ENCODE measurements around the gene TLE6. TPM values are rescaled to one million over a fixed set of nuclear protein-coding genes. Genes with fewer than 3 reads are reported as not detected.
"Not testable (repeated sequence)": the region's sequence is repeated elsewhere in the genome, so short reads cannot be mapped to it uniquely, and the experiment has no call there.

The TLE6 gene
- total RNA-seq, 2 experiments from 2014 or later = 2.4 to 3.2 TPM

DNA sequence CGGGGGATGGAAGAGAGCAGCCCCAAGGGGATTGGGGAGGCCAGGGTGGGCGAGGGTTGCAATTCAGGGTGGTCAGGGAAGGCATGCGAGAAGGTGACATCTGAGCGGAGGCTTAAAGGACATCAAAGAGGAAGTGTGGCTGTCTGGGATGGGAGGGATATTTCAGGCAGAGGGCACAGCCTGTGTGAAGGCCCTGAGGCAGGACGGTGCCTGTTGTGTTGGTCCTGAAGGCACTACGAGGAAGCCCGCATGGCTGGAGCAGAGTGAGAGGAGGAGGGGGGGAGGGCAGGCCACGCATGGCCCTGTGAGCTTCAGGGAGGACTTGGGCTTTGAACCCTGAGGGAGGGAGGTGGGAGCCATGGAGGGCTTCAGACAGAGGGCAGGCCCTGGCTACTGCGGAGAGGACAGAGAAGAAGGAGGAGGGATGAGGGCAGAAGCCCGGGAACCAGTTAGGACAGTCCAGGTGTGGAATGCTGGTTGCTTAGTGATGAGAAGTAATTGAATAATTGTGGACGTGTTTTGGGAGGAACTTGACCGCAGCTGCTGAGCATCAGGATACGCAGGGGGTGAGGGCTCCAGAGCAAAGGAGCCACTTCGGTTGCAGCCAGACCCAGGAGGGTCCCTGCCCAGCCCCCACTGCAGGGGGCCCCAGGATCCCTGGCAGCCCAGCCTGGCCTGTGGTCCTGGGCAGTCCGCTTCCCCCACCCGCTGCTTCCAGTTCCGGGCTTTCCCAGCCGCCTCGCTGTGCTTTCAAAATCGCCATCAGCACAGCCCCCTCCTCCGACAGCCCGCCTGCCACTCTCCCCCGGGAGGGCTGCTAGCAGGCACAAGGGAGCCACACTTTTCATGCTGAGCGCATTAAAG is 6.2 kb downstream of the TLE6 start:
- no peak for DNase-seq
- Mint-ChIP-seq H3K4me3 (no peak overlapping the region), H3K9me3 (no peaks in the 10 kb centered on the region), H3K27ac (no peak overlapping the region), H3K27me3 (peaks cover 21% of the 10 kb centered on the region), H3K4me1 (no peaks in the 10 kb centered on the region), H3K36me3 (no peaks in the 10 kb centered on the region)

- Mint-ChIP-seq H3K9me3 (no peaks in the 10 kb centered on the region), H3K27ac (no peak overlapping the region), H3K4me3 (no peak overlapping the region), H3K4me1 (no peaks in the 10 kb centered on the region), H3K27me3 (peaks cover 21% of the 10 kb centered on the region), H3K36me3 (no peaks in the 10 kb centered on the region)
- no peak for DNase-seq
Observed at GRCh38 chr19:2984215-2984528, 6.8 kb downstream of the TLE6 start.

- Mint-ChIP-seq H3K4me1 (no peaks in the 10 kb centered on the region), H3K27me3 (peaks cover 16% of the 10 kb centered on the region), H3K9me3 (no peaks in the 10 kb centered on the region), H3K27ac (no peak overlapping the region), H3K36me3 (no peaks in the 10 kb centered on the region), H3K4me3 (no peak overlapping the region)
- no peak for DNase-seq
Observed at GRCh38 chr19:2986951-2987524, 9.7 kb downstream of the TLE6 start.

- Mint-ChIP-seq H3K36me3 (no peaks in the 10 kb centered on the region), H3K27me3 (peaks cover 16% of the 10 kb centered on the region), H3K4me1 (no peaks in the 10 kb centered on the region), H3K9me3 (no peaks in the 10 kb centered on the region), H3K4me3 (no peak overlapping the region), H3K27ac (no peak overlapping the region)
- no peak for DNase-seq
Observed at GRCh38 chr19:2987797-2988196, 10.4 kb downstream of the TLE6 start.

- Mint-ChIP-seq H3K27ac (no peak overlapping the region), H3K4me3 (no peak overlapping the region), H3K36me3 (no peaks in the 10 kb centered on the region), H3K27me3 (peaks cover 9% of the 10 kb centered on the region), H3K4me1 (no peaks in the 10 kb centered on the region), H3K9me3 (no peaks in the 10 kb centered on the region)
- DNase-seq = no peak
Observed at GRCh38 chr19:2988568-2988967, 11.2 kb downstream of the TLE6 start.

GRCh38 chr19:2989236-2989946 is 12.0 kb downstream of the TLE6 start:
- no peak for DNase-seq
- H3K27me3 Mint-ChIP-seq = peaks cover 2% of the 10 kb centered on the region
- no peaks in the 10 kb centered on the region for H3K36me3 Mint-ChIP-seq
- H3K9me3 Mint-ChIP-seq = no peaks in the 10 kb centered on the region
- H3K4me1 Mint-ChIP-seq = no peaks in the 10 kb centered on the region
- no peak overlapping the region for H3K27ac Mint-ChIP-seq
- H3K4me3 Mint-ChIP-seq = no peak overlapping the region

DNA sequence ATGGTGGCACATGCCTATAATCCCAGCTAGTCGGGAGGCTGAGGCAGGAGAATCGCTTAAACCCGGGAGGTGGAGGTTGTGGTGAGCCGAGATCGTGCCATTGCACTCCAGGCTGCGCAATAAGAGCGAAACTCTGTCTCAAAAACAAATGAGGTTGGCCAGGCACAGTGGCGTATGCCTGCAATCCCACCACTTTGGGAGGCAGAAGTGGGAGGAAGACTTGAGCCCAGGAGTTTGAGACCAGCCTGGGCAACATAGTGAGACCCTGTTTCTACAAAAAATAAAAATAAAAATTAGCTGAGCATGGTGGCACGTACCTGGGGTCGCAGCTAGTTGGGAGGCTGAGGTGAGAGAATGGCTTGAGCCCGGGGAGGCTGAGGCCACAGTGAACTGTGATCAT is 15.0 kb downstream of the TLE6 start:
- not testable (repeated sequence) for H3K4me1 Mint-ChIP-seq, DNase-seq, H3K9me3 Mint-ChIP-seq

GRCh38 chr19:2992958-2993357 is 15.6 kb downstream of the TLE6 start:
- Mint-ChIP-seq H3K4me3 (no peak overlapping the region), H3K27ac (no peak overlapping the region), H3K27me3 (no peaks in the 10 kb centered on the region), H3K9me3 (no peaks in the 10 kb centered on the region), H3K36me3 (no peaks in the 10 kb centered on the region), H3K4me1 (no peaks in the 10 kb centered on the region)
- no peak for DNase-seq

More for the DNA sequence above, 15.0 kb downstream of the TLE6 start:
- H3K4me3 Mint-ChIP-seq, H3K27ac Mint-ChIP-seq, H3K27me3 Mint-ChIP-seq, H3K36me3 Mint-ChIP-seq: not testable (repeated sequence)

DNA sequence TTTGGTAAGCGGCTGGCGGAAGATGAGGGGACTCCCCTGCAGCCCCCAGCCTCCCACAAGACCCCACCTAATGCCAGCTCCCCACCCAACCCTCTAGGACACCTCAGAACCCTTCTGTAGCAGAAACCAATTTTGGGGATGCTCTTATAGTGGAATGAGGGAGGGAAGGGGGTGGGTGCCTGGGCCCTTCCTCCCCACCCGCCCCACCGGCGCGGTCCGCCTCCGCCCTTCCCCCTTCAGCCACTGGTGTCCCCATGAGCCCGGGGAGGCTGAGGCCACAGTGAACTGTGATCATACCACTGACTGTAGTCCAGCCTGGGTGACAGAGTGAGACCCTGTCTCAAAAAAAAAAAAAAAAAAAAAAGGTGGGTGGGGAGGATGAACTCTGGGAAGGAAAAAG is 16.2 kb downstream of the TLE6 start:
- H3K4me3 Mint-ChIP-seq = no peak overlapping the region
- no peaks in the 10 kb centered on the region for H3K4me1 Mint-ChIP-seq
- H3K36me3 Mint-ChIP-seq = no peaks in the 10 kb centered on the region
- H3K27ac Mint-ChIP-seq = no peak overlapping the region
- H3K9me3 Mint-ChIP-seq = no peaks in the 10 kb centered on the region
- no peaks in the 10 kb centered on the region for H3K27me3 Mint-ChIP-seq
- no peak for DNase-seq

DNA sequence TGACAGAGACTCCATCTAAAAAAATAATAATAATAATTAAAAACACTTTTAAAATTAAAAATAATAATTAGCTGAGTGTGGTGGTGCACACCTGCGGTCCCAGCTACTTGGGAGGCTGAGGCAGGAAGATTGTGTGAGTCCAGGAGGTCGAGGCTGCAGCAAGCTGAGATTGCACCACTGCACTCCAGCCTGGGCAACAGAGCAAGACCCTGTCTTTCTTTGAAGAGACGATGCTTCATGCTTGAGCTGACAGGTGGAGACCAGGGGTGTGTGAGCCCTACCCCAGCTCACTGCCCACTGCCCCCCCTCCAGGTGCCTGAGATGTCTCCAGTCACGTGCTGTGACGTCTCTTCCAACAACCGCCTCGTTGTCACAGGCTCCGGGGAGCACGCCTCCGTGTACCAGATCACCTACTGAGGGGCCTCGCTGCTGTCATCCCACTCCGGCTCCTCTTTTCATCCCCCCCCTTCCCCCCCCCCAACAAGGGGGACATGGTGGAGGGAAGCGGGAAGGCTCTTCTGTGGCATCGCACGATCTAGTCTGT is 17.3 kb downstream of the TLE6 start:
- Mint-ChIP-seq H3K27me3 (no peaks in the 10 kb centered on the region), H3K4me1 (no peaks in the 10 kb centered on the region), H3K27ac (no peak overlapping the region), H3K36me3 (peaks cover 4% of the 10 kb centered on the region), H3K9me3 (no peaks in the 10 kb centered on the region), H3K4me3 (no peak overlapping the region)
- DNase-seq = no peak

GRCh38 chr19:2997720-2998119 is 20.4 kb downstream of the TLE6 start:
- no peaks in the 10 kb centered on the region for H3K27me3 Mint-ChIP-seq
- no peak overlapping the region for H3K4me3 Mint-ChIP-seq
- H3K36me3 Mint-ChIP-seq = peaks cover 6% of the 10 kb centered on the region
- DNase-seq = no peak
- H3K27ac Mint-ChIP-seq = no peak overlapping the region
- H3K9me3 Mint-ChIP-seq = no peaks in the 10 kb centered on the region
- no peaks in the 10 kb centered on the region for H3K4me1 Mint-ChIP-seq

- no peak overlapping the region for H3K27ac Mint-ChIP-seq
- H3K36me3 Mint-ChIP-seq = peaks cover 6% of the 10 kb centered on the region
- no peaks in the 10 kb centered on the region for H3K4me1 Mint-ChIP-seq
- no peaks in the 10 kb centered on the region for H3K9me3 Mint-ChIP-seq
- no peak overlapping the region for H3K4me3 Mint-ChIP-seq
- DNase-seq = no peak
- H3K27me3 Mint-ChIP-seq = no peaks in the 10 kb centered on the region
Observed at GRCh38 chr19:2998642-2999041, 21.3 kb downstream of the TLE6 start.

DNA sequence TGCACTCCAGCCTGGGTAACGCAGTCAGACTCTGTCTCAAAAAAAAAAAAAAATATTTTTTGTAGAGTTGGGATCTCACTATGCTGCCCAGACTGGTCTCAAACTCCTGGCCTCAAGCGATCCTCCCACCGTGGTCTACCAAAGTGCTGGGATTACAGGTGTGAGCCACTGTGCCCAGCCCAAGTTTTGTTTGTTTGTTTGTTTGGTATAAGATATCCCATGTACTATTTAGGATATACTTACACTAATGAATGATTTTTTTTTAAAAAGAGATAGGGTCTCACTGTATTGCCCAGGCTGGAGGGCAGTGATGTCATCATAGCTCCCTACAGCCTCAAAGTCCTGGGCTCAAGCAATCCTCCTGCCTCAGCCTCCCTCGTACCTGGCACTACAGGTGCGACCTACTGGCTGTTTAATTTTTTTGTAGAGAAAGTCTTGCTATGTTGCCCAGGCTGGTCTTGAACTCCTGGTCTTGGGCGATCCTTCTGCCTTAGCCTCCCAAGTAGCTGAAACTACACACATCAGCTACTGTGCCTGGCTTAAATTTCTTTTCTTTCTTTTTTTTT is 24.0 kb downstream of the TLE6 start:
- Mint-ChIP-seq H3K27me3 (no peaks in the 10 kb centered on the region), H3K4me1 (no peaks in the 10 kb centered on the region), H3K36me3 (peaks cover 7% of the 10 kb centered on the region), H3K27ac (no peak overlapping the region), H3K4me3 (no peak overlapping the region), H3K9me3 (peaks cover 1% of the 10 kb centered on the region)
- no peak for DNase-seq

DNA sequence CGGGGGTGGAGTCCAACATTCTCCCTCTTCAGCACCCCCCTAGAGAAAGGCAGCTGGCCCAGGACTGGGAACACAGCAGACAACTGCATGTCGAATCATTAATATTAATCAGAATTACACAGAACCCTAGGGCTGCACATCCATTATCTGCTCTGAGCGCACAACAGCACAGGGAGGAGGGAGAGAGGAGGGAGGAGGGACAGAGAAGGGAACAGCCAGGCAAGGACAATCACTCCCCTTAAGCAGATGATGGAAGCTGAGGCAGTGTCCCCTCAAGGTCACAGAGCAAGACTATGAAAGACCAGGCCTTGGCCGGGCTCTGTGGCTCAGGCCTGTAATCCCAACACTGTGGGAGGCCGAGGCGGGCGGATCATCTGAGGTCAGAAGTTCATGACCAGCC is 25.7 kb downstream of the TLE6 start:
- no peaks in the 10 kb centered on the region for H3K4me1 Mint-ChIP-seq
- peaks cover 7% of the 10 kb centered on the region for H3K36me3 Mint-ChIP-seq
- H3K27ac Mint-ChIP-seq = no peak overlapping the region
- no peak for DNase-seq
- no peaks in the 10 kb centered on the region for H3K27me3 Mint-ChIP-seq
- no peak overlapping the region for H3K4me3 Mint-ChIP-seq
- peaks cover 1% of the 10 kb centered on the region for H3K9me3 Mint-ChIP-seq

DNA sequence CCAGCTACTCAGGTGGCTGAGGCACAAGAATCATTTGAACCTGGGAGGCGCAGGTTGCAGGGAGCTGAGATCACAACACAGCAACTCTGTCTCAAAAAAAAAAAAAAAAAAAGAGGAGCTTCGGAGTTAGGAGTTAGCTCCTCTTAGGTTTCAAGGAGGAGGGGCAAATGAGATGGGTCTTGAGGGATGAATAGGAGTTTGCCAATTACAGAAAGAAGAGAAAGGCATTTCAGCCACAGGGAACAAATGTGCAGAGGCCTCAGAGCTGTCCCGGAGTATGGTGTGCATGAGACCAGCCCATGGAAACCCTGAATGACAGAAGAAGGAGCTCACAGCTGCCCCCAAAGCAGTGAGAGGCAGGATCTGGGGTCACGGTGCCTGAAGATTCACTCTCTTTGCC is 27.2 kb downstream of the TLE6 start:
- Mint-ChIP-seq H3K4me3 (no peak overlapping the region), H3K36me3 (peaks cover 3% of the 10 kb centered on the region), H3K4me1 (no peaks in the 10 kb centered on the region), H3K27me3 (no peaks in the 10 kb centered on the region), H3K27ac (no peak overlapping the region), H3K9me3 (peaks cover 1% of the 10 kb centered on the region)
- no peak for DNase-seq

Measured in activated naive CD8-positive, alpha-beta T cell treated with anti-CD3 and anti-CD28 coated beads for 36 hours (primary cell).